Measurements from ENCODE around the gene PRDM16. TPM values are rescaled to one million over a fixed set of nuclear protein-coding genes. Genes with fewer than 3 reads are reported as not detected.

Gene PRDM16
- total RNA-seq, 1 experiment from 2014 or later: not detected

- DNase-seq (ENCODE audit: low spot score): no peak
Observed at GRCh38 chr1:3140437-3140836, 71.4 kb downstream of the PRDM16 start.

- DNase-seq (ENCODE audit: low spot score): no peak
Observed at GRCh38 chr1:3141129-3141528, 72.1 kb downstream of the PRDM16 start.

- DNase-seq (ENCODE audit: low spot score): no peak
Observed at GRCh38 chr1:3141836-3142235, 72.8 kb downstream of the PRDM16 start.

GRCh38 chr1:3142236-3142635 is 73.2 kb downstream of the PRDM16 start:
- no peak for DNase-seq (ENCODE audit: low spot score)

- no peak for DNase-seq (ENCODE audit: low spot score)
Observed at GRCh38 chr1:3142751-3143150, 73.7 kb downstream of the PRDM16 start.

- DNase-seq (ENCODE audit: low spot score): no peak
Observed at GRCh38 chr1:3145532-3146325, 76.7 kb downstream of the PRDM16 start.

- DNase-seq (ENCODE audit: low spot score): no peak
Observed at GRCh38 chr1:3146458-3146857, 77.5 kb downstream of the PRDM16 start.

- DNase-seq (ENCODE audit: low spot score): no peak
Observed at GRCh38 chr1:3146907-3147306, 77.9 kb downstream of the PRDM16 start.

GRCh38 chr1:3148171-3148570 is 79.2 kb downstream of the PRDM16 start:
- no peak for DNase-seq (ENCODE audit: low spot score)

- DNase-seq (ENCODE audit: low spot score): no peak
Observed at GRCh38 chr1:3149277-3149676, 80.3 kb downstream of the PRDM16 start.

- DNase-seq (ENCODE audit: low spot score): no peak
Observed at GRCh38 chr1:3151456-3151855, 82.5 kb downstream of the PRDM16 start.

- DNase-seq (ENCODE audit: low spot score): no peak
Observed at GRCh38 chr1:3152143-3152542, 83.1 kb downstream of the PRDM16 start.

- no peak for DNase-seq (ENCODE audit: low spot score)
Observed at GRCh38 chr1:3153197-3153596, 84.2 kb downstream of the PRDM16 start.

- no peak for DNase-seq (ENCODE audit: low spot score)
Observed at GRCh38 chr1:3153902-3154795, 85.1 kb downstream of the PRDM16 start.

GRCh38 chr1:3155056-3155925 is 86.3 kb downstream of the PRDM16 start:
- DNase-seq (ENCODE audit: low spot score): no peak

- DNase-seq (ENCODE audit: low spot score): no peak
Observed at GRCh38 chr1:3155926-3156220, 86.9 kb downstream of the PRDM16 start.

GRCh38 chr1:3156936-3157335 is 87.9 kb downstream of the PRDM16 start:
- no peak for DNase-seq (ENCODE audit: low spot score)

GRCh38 chr1:3158347-3158746 is 89.3 kb downstream of the PRDM16 start:
- no peak for DNase-seq (ENCODE audit: low spot score)

- DNase-seq (ENCODE audit: low spot score): no peak
Observed at GRCh38 chr1:3159121-3159520, 90.1 kb downstream of the PRDM16 start.

- no peak for DNase-seq (ENCODE audit: low spot score)
Observed at GRCh38 chr1:3159996-3160395, 91.0 kb downstream of the PRDM16 start.

GRCh38 chr1:3160647-3161145 is 91.7 kb downstream of the PRDM16 start:
- DNase-seq (ENCODE audit: low spot score): no peak

Data from HT-29 (cell line).